Measurements from ENCODE around the gene CBFA2T2.
A peak's percentile ranks its signal among the peaks of the same experiment; 100 is the strongest.
"Not testable (repeated sequence)": the region's sequence is repeated elsewhere in the genome, so short reads cannot be mapped to it uniquely, and the experiment has no call there.

CBFA2T2 gene

DNA sequence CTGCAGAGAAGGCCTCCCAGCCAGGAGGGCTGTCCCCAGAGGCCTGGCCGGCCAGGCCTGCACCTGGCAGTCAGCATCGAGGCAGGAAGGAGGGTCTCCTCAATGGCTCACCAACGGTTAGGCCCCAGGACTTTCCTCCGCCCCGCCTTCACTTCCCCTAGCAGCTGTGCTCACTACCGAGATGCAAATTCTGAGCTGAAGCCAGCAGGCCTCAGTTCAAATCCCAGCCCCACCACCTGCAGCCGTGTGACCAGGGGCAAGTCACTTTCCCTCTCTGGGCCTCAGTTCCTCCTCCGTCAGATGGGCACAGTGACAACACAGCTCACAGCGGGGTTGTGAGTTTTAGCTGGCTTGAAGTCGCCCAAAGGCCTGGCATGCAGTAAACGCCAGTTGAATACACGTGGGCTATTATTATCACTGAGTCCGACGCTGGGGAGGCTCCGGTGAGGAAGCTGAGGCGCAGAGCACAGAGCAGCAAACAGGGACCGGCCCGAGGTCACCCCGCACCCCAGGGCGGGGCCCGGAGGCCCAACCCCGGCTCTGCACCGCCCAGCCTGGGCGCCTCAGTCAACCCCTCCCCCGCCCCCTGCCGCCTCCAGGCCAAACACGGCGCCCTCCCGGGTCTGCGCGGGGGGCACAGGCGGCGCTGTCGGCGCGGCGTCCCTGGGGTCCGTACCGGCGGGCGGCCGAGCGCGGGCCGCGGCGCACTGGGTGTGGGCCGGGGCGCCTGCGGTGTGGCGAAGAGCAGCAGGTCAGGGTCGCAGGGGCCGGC lies 195.6 kb downstream of the CBFA2T2 start:
- DNase-seq: peak; percentile 66

DNA sequence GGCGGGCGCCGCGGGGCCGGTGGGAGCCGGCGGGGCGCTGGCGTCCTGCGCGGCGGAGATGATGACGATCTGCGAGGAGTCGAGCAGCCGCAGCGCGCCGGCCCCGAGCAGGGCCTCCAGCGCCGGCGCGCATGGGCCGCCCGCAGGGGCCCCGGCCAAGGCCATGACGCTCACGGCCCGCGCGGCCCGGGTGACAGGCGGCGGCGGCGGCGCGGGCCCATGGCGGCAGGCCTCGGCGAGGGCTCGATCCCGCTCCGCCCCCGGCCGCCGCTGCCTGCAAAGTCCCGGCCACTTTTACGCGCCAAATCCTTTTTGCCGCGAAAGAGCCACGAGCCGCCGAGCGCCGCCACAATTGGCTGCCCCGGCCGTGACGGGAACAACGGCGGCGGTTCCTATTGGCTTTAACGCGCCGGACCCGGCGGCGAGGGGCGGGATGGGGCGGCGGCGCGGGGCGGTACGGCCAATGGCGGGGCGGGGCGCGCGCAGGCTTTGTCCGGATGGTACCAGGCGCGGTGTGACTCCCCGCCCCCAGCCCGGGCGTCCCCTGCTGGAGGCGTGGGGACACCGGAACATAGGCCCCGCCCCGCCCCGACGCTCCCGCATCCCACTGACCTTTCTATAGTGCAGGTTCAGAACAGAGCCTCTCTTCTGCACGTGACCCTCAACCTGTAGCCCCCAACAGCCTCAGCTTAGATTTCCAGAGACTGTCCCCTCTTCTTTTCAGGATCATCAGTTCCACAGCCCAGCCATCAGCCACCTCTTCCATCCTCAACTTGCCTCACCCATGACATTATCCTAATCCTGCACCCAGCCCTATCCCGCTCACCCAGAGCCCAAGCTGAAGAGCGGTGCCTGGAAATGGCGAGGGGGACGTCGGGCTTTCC lies 196.4 kb downstream of the CBFA2T2 start, which contains the start of gene E2F1:
Gene E2F1 (minus strand): TSS at position 286 of the 884 bp plus-strand sequence. CDS start 121 bp downstream, at position 165.
- DNase-seq: peak; percentile 99

DNA sequence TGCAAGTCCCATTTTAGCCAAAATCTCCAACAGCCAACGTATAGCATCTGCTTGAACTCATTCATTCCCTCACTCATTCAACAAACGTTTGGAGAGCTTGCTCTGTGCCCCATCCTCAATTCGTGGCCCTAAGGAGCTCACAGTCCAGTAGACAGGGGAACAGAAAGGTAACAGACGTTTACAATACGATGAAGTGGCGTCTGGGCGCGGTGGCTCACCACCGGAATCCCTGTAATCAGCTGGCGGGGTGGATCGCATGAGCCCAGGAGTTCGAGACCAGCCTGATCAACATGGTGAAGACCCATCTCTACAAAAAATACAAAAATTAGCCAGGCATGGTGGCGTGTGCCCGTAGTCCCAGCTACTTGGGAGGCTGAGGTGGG lies 197.1 kb downstream of the CBFA2T2 start:
- DNase-seq: no peak

DNA sequence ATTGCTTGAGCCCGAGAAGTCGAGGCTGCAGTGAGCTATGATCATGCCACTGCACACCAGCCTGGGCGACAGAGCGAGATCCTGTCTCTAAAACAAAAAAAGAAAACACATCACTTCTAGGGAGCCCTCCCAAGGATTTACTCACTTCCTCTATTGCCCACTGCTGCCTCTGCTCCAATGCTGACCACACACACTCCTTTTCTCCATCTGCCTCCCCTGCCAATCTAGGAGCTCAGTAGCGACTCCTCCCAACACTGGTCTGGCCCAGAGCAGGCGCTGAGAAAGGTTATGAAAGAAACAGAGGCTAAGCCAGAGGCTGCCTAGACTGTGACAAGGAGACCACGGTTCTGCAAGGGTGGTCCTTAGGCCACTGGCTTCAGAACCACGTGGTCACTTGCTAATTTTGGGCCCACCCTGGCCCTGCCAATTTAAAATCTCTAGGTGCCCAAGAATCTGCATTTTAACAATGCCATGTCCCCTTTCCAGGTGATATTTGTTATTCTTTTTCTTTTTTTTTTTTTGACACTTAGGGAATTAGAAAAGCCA lies 197.5 kb downstream of the CBFA2T2 start:
- no peak for DNase-seq

DNA sequence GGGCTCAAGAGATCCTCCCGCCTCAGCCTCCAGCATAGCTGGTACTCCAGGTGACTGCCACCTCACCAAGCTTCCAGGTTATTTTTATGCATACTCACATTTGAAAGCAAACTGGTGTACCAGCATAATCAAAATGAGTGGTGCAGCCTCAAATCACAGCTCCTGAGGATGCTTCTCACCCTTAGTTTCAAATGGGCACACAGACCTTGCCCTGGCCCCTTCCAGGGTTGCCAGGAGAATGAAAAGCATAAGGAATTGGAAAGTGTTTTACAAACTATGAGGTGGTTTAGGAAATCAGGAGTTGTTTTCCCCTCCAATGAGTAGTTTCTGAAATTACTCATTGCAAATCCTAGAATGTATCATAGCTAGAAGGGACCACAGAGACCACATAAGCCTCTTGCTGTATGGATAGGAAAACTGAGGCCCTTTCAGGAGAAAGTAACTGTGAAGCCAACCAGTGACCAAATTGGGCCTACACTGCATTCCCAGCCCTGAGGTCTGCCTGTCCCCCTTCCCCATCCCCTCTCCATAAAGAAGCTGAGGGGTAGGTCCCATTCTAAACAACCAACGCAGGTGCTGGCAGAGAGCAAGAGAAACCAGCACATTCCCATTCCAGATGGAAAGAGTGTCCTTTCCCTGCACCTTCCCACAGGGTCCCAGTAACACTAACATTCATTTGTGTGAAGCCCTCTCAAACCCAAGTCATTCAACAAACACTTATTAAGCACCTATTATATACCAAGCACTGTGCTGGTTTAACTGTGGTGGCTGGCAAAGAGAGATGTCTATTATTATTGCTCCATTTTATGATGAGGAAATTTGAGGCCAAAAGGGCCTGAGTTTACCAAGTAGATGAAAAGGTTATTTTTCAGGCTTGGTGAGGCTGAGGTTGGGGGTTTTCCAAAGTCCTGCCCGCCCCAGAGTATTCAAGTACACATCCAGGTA lies 198.4 kb downstream of the CBFA2T2 start:
- DNase-seq: no peak

DNA sequence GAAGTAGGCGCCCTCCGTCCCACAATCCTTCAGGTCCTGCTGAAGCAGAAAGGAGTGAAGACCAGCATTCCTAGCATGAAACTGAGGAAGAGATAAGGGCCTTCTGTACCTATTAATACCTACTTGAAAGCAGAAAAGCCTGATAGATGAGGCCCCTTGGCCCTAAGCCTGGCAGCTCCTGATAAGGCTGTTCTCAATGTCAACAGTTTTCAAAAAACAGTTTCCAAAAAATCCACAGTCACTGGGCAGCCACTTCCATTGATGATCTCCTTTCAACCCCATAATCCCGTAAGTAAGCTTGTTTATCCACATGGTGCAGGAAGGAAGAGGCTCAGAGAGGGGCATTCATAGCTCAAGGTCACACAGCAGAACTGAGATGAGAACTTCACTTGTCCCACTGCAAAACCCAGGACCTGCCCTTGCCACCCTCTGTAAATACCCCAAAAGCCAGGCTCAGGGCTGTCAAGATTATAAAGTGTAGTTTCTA lies 199.1 kb downstream of the CBFA2T2 start:
- no peak for DNase-seq

DNA sequence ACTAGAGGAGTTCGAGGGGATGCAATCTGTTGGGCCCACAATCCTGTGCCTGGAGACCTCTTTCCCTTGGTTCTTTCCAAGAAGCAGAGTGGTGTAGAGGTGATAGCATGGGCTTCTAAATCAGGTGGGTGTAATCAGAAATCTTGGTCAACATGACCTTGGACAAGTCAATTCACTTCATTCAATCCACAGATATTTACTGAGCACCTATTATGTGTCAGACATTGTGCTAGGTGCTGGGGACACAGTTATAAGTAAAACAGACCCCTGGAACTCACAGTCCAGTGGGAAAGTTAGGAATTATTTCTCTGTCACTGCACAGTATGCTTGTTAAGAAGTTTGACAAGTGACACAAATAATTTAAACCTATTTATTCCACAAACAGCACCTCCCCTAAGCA lies 199.6 kb downstream of the CBFA2T2 start:
- DNase-seq: no peak

DNA sequence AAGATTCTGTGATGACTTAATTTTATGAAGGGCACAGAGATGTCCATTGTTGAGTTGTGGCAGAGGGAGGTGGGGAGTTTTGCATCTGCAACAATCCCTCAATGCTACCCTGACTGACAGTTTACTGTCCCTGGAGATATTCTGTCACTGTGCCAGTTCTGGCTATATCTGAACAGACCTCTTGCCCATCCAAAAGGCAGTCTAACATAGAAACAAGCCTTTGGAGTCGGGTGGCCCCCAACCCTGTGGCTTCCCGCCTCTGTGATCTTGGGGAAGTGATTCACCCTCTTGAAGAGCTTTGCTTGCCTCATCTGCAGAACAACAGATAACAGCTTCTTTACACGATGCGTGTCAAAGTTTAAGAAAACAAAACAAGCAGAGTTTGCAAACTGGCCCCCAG lies 200.1 kb downstream of the CBFA2T2 start:
- no peak for DNase-seq

DNA sequence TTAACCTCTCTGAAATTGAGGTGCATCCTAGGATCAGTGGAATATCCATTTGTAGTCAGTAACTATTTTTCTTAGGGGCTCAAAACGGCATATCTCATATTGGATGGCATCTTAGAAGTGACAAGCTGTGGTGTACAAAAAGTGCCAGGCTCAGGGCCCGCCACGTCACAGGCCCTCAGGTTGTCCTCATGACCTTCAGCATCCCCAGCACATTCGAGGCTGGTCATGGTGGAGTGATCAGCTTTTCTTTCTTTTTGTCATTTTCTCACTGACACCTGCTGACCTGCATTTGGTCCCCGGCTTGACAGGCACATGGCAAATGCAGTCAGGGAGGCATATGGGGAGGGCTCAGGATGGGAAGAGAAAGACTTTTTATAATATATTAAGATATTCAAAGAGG lies 203.4 kb downstream of the CBFA2T2 start:
- DNase-seq: no peak

DNA sequence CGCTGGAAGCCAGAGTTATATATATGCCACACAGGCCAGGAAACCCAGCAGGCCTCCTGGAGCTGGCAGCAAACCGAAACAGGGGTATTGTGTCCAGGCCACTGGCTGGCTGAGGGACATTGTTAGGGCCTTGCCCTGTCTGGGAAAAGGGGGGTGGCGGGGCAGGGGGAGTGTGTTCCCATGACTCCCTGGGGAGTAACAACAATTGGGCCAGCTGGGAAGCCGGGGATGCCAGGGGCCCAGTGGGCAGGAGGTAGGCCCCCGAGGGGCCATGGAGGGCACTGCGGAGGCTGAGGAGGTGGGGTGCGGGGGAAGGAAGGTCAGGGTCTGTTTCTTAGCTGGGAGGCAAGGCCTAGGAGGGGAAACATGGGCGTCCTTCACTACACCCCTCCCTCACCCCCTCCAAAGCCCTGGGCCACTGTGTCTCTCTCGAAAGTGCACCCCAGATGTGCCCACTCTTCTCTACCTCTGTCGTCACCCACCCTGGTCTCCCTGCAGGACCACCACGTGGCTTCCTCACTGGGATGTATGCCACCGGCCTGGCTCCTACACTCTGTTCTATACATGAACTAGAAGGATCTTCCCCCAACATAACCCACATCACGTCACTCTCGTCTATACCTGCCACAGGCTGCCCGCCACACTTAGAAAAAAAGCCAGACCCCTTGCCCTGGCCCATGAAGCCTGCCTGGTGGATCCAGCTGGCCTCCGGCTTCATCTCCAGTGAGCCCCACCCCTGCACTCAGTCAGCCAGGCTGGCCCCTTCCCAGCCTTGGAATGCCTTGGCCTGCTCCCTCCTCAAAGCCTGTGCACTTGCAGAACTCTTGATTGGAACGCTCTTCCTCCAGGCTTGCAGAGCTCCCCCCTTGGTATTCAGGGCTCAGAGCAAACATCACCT lies 204.1 kb downstream of the CBFA2T2 start:
- DNase-seq: peak; percentile 83

DNA sequence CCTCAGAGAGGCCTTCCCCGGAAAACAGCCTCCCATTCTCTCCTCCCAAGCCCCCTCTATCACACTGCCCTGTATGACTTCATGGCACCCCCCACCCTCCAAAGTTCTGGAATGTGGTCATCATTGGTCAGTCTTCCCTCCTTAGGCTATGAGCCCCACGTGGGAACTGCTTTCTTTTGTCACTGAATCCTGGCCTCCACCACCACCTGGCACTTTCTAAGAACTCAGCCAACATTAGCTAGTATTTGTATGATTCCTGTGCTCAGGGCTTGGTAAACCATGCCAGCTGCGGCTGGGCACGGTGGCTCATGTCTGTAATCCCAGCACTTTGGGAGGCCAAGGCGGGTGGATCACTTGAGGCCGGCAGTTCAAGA lies 204.7 kb downstream of the CBFA2T2 start:
- peak; percentile 1 for DNase-seq

DNA sequence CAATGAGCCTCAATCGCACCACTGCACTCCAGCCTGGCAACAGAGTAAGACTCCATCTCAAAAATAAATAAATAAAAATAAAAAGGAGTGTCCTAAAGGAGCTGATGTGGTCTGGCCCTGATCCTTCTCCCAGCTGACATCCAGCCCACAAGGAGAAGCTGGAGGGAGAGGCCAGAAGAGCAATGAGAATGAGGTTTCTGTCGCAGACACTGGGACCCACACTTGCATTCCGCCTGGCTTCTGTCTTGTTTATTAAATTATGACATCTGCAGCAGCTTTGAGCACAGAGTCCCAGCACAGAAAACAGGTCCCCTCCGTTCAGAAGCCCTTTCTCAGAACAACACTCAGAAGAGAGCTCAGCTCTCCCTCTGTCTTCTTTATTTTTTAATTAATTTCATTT lies 206.6 kb downstream of the CBFA2T2 start:
- DNase-seq: no peak

DNA sequence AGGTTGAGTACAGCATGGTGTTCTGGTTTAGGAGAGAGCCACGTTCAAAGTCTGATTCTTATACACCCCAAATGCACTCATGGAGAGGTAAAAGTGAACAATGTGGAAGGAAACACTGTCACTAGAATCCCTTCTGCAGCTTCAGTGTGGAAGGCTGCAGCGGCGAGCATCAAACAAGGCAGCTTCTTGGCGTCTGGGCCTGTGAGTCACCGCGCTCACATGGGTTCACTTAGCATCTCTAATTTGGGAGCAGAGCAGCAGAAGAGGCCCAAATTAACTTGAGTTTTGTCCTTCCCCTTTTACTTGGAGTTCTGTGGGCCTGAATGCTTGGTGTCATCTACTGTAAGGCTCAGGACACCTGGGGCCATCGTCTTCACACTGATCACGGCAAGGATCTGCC lies 207.2 kb downstream of the CBFA2T2 start:
- DNase-seq: no peak

DNA sequence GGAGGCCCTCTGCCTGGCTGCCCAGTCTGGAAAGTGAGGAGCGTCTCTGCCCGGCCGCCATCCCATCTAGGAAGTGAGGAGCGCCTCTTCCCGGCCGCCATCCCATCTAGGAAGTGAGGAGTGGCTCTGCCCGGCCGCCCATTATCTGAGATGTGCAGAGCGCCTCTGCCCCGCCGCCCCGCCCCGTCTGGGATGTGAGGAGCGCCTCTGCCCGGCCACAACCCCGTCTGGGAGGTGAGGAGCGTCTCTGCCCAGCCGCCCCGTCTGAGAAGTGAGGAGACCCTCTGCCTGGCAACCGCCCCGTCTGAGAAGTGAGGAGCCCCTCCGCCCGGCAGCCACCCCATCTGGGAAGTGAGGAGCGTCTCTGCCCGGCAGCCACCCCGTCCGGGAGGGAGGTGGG lies 209.1 kb downstream of the CBFA2T2 start:
- DNase-seq: not testable (repeated sequence)

Measured in NCI-H345 (cell line).